ENCODE data around the gene PLA2G3.
A peak's percentile ranks its signal among the peaks of the same experiment; 100 is the strongest.

The PLA2G3 gene

GRCh38 chr22:31090217-31091085 is 49.9 kb downstream of the PLA2G3 start:
- no peaks in the 10 kb centered on the region for H3K9me3 ChIP-seq (ENCODE audit: insufficient read depth, low read length)
- no peak overlapping the region for H2AFZ ChIP-seq (ENCODE audit: low read depth, low read length, severe bottlenecking)
- H3K4me2 ChIP-seq (ENCODE audit: low read depth, low read length, poor library complexity, severe bottlenecking), result no peak overlapping the region
- H3K4me3 ChIP-seq (ENCODE audit: insufficient read depth, low read length, poor library complexity, severe bottlenecking), result no peak overlapping the region
- H3K9me2 ChIP-seq (replicated peaks; ENCODE audit: insufficient read depth, low read length), result no peaks in the 10 kb centered on the region
- TF ChIP-seq CTCF (IDR thresholded peaks at IDR 0.05; ENCODE audit: insufficient read depth, low read length, poor library complexity, severe bottlenecking), result no peak
- no peak for TF ChIP-seq EZH2phosphoT487 (conservative IDR thresholded peaks at IDR 0.05; ENCODE audit: low read length)
- H3K79me2 ChIP-seq (ENCODE audit: insufficient read depth, low read length), result no peaks in the 10 kb centered on the region
- peak overlapping the region; percentile 20; the same call in 1 of the 2 replicates for H3K9ac ChIP-seq (ENCODE audit: low read length)
- no peak overlapping the region for H3K27ac ChIP-seq (ENCODE audit: low read depth, low read length)
- H3K27me3 ChIP-seq (ENCODE audit: low read length), result no peaks in the 10 kb centered on the region
- H4K20me1 ChIP-seq (ENCODE audit: low read depth, low read length), result no peaks in the 10 kb centered on the region
- H3F3A ChIP-seq (ENCODE audit: insufficient read depth), result no peaks in the 10 kb centered on the region; the same call in 1 of the 2 replicates
- H3K36me3 ChIP-seq (ENCODE audit: low read length), result no peaks in the 10 kb centered on the region

DNA sequence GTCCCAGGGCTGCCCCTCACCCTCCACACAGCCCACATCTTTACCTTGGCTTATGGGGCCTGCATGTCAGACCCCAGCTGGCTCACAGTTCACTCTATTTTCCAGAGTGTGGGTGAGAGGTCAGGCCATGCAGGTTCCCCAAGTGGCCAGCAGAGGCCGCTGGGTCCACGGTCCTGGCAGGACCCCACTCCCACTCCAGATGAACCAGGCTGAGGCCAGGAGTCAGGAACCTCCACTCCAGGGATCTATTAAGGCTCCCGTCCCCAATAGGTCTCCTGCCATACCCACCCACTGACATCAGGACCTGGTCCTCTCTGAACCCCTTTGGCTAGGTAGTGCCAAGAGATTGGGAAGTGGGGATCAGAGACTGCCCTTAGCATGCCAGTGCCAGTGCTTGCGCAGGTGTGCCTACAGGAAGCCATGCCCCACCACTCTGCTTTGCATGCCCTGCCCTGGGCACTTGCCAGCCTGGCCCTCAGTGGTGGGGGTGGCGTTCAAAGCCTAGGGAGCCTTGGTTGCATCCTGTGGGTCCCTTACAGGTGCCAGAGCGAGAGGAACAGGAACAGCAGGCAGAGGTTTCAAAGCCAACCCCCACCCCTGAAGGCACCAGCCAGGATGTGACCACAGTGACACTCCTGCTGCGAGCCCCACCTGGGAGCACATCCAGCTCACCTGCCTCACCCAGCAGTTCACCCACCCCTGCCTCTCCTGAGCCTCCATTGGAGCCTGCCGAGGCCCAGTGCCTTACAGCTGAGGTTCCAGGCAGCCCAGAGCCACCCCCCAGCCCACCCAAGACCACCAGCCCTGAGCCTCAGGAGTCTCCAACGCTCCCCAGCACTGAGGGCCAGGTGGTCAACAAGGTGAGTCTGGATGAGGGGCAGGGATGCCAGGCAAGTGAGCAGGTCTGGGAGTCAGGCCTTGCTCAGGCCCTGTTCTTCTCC is 50.9 kb downstream of the PLA2G3 start:
- Histone ChIP-seq H3K4me2 (ENCODE audit: low read depth, low read length, poor library complexity, severe bottlenecking) (peak overlapping the region; percentile 20), H3K4me3 (ENCODE audit: insufficient read depth, low read length, poor library complexity, severe bottlenecking) (no peak overlapping the region), H3K79me2 (ENCODE audit: insufficient read depth, low read length) (no peaks in the 10 kb centered on the region), H3K36me3 (ENCODE audit: low read length) (no peaks in the 10 kb centered on the region), H2AFZ (ENCODE audit: low read depth, low read length, severe bottlenecking) (peak overlapping the region; percentile 34), H3K9me3 (ENCODE audit: insufficient read depth, low read length) (no peaks in the 10 kb centered on the region), H3K9me2 (replicated peaks; ENCODE audit: insufficient read depth, low read length) (no peaks in the 10 kb centered on the region), H3F3A (ENCODE audit: insufficient read depth) (no peaks in the 10 kb centered on the region; the same call in 1 of the 2 replicates), H4K20me1 (ENCODE audit: low read depth, low read length) (no peaks in the 10 kb centered on the region), H3K27me3 (ENCODE audit: low read length) (no peaks in the 10 kb centered on the region), H3K9ac (ENCODE audit: low read length) (peak overlapping the region; percentile 20; the same call in 1 of the 2 replicates), H3K27ac (ENCODE audit: low read depth, low read length) (peak overlapping the region; percentile 43)
- TF ChIP-seq EZH2phosphoT487 (conservative IDR thresholded peaks at IDR 0.05; ENCODE audit: low read length), result no peak
- peak; percentile 78 for TF ChIP-seq CTCF (IDR thresholded peaks at IDR 0.05; ENCODE audit: insufficient read depth, low read length, poor library complexity, severe bottlenecking)

DNA sequence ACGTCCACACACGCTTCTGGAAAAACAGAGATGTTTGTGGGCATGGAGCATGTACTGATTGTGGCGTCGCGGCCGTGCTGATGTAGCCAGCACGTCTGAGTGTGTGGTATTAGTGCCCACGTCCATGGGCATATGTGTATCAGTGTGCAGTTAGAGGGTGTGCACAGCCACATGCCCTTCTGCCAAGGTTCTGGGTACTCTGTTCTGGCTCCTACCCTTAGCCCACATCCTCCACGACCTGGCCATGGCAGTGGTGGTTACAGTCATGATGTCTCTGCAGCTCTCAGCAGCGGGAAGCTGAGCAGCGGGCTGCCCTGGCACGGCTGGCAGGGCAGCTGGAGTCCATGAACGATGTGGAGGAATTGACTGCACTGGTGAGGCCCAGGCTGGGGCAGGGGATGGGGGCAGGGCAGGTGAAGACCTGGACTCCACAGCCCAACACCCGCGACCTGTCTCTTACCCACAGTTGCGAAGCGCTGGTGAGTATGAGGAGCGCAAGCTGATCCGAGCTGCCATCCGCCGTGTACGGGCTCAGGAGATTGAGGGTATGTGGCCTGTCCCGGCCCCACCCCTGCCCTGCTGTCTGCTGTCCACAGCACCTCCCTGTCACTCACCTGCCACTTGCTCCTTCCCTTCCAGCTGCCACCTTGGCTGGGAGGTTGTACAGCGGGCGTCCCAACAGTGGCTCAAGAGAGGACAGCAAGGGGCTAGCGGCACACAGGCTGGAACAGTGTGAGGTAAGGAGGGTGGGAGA is 51.9 kb downstream of the PLA2G3 start:
- peaks cover 9% of the 10 kb centered on the region for H3F3A ChIP-seq (ENCODE audit: insufficient read depth)
- no peaks in the 10 kb centered on the region for H3K27me3 ChIP-seq (ENCODE audit: low read length)
- H3K4me2 ChIP-seq (ENCODE audit: low read depth, low read length, poor library complexity, severe bottlenecking), result no peak overlapping the region
- H3K79me2 ChIP-seq (ENCODE audit: insufficient read depth, low read length), result no peaks in the 10 kb centered on the region
- no peaks in the 10 kb centered on the region for H3K9me3 ChIP-seq (ENCODE audit: insufficient read depth, low read length)
- no peak overlapping the region for H3K4me3 ChIP-seq (ENCODE audit: insufficient read depth, low read length, poor library complexity, severe bottlenecking)
- no peak overlapping the region for H2AFZ ChIP-seq (ENCODE audit: low read depth, low read length, severe bottlenecking)
- no peak overlapping the region for H3K27ac ChIP-seq (ENCODE audit: low read depth, low read length)
- TF ChIP-seq CTCF (IDR thresholded peaks at IDR 0.05; ENCODE audit: insufficient read depth, low read length, poor library complexity, severe bottlenecking) (no peak), EZH2phosphoT487 (conservative IDR thresholded peaks at IDR 0.05; ENCODE audit: low read length) (no peak)
- no peaks in the 10 kb centered on the region for H3K9me2 ChIP-seq (replicated peaks; ENCODE audit: insufficient read depth, low read length)
- H3K9ac ChIP-seq (ENCODE audit: low read length), result no peak overlapping the region
- H4K20me1 ChIP-seq (ENCODE audit: low read depth, low read length), result no peaks in the 10 kb centered on the region
- no peaks in the 10 kb centered on the region for H3K36me3 ChIP-seq (ENCODE audit: low read length)
